Choroid plexus epithelial cell (primary cell): ENCODE measurements around the gene GLYR1.

Experiments used
- DNase-seq: peaks from one replicate; pipeline ENCODE4 v3.0.0-alpha.2; 2010; ENCODE audit warnings: low read depth
- H3K4me3 ChIP-seq: 2 replicates; pipeline ENCODE4 v1.5.1; 2011; ENCODE audit warnings: low read depth, mild to moderate bottlenecking, control low read depth, low read length, moderate library complexity
- TF ChIP-seq, protein P1 (sequence below): conservative IDR thresholded peaks from 2 replicates; pipeline ENCODE4 v1.5.1; 2011; ENCODE audit warnings: low read depth, mild to moderate bottlenecking, control low read depth, inconsistent platforms, low read length, moderate library complexity

GLYR1 gene

GRCh38 chr16:4850211-4850610, 3.1 kb upstream of the GLYR1 start:
- peak; percentile 11 for DNase-seq
- H3K4me3 ChIP-seq: peak overlapping the region; percentile 29
- TF ChIP-seq, protein P1, sequence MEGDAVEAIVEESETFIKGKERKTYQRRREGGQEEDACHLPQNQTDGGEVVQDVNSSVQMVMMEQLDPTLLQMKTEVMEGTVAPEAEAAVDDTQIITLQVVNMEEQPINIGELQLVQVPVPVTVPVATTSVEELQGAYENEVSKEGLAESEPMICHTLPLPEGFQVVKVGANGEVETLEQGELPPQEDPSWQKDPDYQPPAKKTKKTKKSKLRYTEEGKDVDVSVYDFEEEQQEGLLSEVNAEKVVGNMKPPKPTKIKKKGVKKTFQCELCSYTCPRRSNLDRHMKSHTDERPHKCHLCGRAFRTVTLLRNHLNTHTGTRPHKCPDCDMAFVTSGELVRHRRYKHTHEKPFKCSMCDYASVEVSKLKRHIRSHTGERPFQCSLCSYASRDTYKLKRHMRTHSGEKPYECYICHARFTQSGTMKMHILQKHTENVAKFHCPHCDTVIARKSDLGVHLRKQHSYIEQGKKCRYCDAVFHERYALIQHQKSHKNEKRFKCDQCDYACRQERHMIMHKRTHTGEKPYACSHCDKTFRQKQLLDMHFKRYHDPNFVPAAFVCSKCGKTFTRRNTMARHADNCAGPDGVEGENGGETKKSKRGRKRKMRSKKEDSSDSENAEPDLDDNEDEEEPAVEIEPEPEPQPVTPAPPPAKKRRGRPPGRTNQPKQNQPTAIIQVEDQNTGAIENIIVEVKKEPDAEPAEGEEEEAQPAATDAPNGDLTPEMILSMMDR: no peak

- DNase-seq: peak; percentile 58
- peak overlapping the region; percentile 94 for H3K4me3 ChIP-seq
- TF ChIP-seq, protein P1: no peak
These were observed 893 bp upstream of the GLYR1 start for GRCh38 chr16:4847774-4848587.

GRCh38 chr16:4846503-4846900, 586 bp downstream of the GLYR1 start:
- H3K4me3 ChIP-seq: peak overlapping the region; percentile 94
- peak; percentile 64 for DNase-seq
- TF ChIP-seq, protein P1: no peak

DNA sequence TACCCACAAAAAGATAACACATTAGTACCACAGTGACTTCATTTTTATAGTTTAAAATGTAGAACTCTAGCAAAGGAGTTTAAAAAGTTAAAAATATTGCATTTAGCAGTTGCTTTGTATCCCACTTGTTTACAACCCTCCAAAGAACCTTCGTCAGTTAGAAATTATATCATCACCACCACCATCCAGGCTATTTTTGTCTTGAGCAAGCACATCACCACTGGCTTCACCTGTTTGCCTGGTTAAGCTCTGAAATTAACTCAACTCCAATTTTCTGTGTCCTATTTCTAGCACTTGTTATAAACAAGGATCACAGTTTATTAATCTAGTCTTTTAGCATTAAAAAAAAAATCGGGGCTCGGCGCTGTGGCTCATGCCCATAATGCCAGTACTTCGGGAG, 6.1 kb downstream of the GLYR1 start:
- TF ChIP-seq, protein P1: no peak
- no peak overlapping the region for H3K4me3 ChIP-seq
- no peak for DNase-seq

- TF ChIP-seq, protein P1: peak; percentile 4
- H3K4me3 ChIP-seq: no peak overlapping the region
- DNase-seq: no peak
These were observed 7.1 kb downstream of the GLYR1 start for GRCh38 chr16:4839942-4840341.

GRCh38 chr16:4837733-4838501, 9.2 kb downstream of the GLYR1 start:
- H3K4me3 ChIP-seq: no peak overlapping the region
- DNase-seq: no peak
- TF ChIP-seq, protein P1: no peak
